Activated naive CD8-positive, alpha-beta T cell treated with anti-CD3 and anti-CD28 coated beads, Interleukin-2, amount 50 U/mL, for 16 hours (primary cell): ENCODE measurements around the gene EPN1.

Experiments
- DNase-seq: peaks from one replicate; pipeline ENCODE4 v3.0.0-alpha.2; 2020; ENCODE audit warnings: low read depth, low spot score

The EPN1 gene

GRCh38 chr19:55660991-55661390, 14.0 kb upstream of the EPN1 start:
- no peak for DNase-seq

DNA sequence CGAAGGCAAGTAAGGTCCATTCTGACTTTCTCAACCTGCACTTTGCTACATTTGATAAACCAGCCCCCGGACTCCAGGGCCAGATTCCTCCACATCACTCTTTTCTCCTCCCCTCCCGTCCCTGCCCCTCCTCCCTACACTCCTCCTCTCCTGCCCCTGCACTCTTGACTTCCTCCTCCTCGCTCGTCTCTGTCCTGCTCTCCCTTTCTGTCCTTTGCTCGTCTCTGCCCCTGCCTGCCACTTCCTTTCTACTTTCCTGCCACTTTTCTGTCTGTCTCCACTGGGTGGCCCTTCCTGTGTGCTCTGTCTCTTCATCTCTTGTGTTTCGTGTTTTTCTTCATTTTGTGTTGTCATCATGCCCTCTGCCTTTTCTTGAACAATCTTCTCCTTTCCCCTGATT, 13.2 kb upstream of the EPN1 start:
- DNase-seq: no peak

- no peak for DNase-seq
These were observed 11.0 kb upstream of the EPN1 start for GRCh38 chr19:55663846-55664536.

- DNase-seq: no peak
These were observed 8.6 kb upstream of the EPN1 start for GRCh38 chr19:55666343-55667005.

DNA sequence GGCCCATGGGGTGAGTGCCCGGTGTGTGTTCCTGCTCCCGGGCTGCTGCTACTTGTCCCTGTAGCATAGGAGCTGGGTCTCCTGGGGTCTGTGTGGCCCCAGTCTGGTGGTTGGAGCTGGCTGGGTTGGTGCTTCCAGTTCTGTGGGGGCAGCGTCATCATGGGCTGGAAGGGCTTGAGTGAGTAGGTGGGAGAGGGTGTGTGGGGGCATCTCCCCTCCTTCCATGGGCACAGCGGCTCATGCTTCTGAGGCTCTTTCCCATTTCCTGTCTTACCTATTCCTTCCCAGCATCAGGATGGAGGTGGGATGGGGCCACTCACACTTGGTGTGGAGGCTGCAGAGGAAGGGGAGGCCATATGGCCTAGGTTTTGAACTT, 8.0 kb upstream of the EPN1 start:
- no peak for DNase-seq

GRCh38 chr19:55667511-55667910, 7.5 kb upstream of the EPN1 start:
- no peak for DNase-seq

DNA sequence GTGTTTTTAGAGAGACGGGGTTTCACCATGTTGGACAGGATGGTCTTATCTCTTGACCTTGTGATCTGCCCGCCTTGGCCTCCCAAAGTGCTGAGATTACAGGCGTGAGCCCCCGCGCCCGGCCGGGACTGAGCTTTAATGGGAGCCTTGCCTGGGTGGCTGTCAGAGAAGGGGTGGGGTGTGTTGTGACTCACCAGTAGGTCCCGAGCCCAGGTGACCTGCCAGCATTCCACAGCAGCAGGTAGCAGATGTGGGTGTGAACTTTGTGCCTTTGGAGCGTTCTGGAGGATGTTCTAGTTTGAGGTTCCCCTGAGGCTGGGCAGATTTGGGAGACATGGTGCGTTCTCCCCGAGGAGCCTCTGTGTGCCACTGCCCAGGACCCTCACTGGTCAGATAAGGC, 7.1 kb upstream of the EPN1 start:
- DNase-seq: no peak

DNA sequence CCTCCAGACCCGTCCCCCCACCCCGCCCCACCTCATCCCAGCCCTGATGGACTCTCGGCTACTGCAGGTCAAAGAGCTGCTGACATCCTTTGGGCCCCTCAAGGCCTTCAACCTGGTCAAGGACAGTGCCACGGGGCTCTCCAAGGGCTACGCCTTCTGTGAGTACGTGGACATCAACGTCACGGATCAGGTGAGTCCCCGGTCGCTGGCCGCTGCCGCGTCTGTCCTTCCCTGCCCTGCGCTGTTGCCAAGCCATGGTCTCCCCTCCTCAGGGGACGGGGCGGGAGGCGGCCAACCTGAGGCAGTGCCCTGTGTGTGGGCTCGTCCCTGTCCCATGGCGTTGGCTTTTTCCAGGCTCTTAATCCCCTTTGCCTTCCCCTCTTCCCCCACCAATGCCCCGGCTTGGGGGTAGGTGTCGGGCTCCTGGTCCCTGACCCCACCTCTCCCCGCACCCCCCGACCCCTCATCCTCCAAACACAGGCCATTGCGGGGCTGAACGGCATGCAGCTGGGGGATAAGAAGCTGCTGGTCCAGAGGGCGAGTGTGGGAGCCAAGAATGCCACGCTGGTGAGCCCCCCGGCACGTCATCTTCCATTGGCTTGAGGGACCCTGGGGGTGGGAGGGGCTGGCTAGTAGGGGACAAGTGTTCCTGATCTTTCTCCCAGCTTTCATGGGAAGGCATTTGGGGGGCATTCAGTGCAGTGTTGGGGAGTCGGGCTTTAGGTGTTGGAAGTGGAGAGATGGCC, 6.2 kb upstream of the EPN1 start:
- no peak for DNase-seq

GRCh38 chr19:55669418-55670279, 5.4 kb upstream of the EPN1 start:
- DNase-seq: no peak

DNA sequence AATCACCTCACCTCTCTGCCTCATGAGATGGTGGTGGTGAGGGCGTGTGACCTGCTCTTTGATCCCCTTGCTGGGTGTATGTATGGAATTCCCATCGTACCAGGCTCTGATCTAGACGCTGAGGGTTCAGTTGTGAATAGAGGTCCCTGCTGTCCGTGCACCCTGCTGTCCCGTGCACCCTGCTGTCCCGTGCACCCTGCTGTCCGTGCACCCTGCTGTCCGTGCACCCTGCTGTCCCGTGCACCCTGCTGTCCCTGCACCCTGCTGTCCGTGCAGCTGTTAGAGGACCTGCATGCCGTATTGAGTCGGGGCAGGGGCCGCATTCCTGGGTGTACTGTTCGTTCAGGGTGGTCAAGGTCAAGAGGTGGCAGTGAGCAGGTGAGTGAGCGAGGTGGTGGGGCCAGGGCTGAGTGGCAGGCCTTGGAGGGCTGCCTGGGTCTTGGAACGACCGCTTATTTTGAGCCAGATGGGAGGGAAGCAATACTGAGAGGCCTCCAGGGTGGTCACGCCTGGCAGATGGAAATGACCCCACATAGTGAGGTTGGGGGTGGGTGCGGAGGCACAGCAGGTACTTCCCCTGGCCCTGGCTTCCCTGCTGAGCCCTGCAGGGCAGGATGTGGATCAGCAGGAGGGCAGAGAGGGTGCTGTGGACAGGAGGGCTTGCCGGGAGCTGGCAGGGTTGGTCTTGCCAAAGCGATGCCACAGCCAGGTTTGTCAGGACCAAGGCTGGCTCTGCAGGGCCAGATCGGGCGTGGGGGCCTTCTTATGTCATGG, 4.6 kb upstream of the EPN1 start:
- no peak for DNase-seq

DNA sequence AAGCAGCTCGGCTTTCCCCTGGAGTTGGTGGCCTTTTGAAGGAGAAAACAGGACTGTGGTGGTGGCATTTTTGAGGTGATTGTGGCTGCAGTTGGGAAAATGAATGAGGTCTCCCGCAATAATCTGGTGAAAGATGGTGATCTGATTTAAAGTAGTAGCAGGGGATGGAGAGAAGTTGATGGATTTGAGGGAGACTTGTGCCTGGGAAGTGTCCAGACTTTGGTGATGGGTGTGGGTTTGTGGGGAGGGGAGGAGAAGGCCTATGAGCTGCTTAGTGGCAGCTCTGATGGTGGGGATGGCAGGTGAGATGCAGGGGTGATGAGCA, 4.0 kb upstream of the EPN1 start:
- DNase-seq: no peak

- DNase-seq: no peak
These were observed 2.6 kb upstream of the EPN1 start for GRCh38 chr19:55672418-55672817.

DNA sequence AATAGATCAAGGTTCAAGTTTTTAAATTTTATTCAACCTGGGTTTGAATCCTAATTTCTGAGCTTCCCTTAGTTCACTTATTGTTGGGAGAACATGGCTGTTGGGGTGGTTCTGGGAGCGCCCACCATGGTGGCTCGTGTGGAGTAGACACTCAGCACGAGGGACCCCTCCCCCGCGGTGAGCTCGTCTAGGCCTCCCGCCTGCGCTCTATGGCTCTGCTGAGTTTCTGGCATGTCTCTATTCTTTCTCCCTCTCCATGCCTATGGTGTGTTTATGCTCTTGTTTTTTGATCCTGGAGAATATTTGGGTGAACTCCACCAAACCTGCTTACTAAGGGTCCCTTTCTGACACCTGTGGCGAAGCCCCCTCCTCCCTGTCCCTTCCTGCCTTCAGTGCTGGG, 1.6 kb upstream of the EPN1 start:
- DNase-seq: no peak

GRCh38 chr19:55673889-55674288, 1.1 kb upstream of the EPN1 start:
- no peak for DNase-seq

- no peak for DNase-seq
These were observed 576 bp upstream of the EPN1 start for GRCh38 chr19:55674459-55674840.

DNA sequence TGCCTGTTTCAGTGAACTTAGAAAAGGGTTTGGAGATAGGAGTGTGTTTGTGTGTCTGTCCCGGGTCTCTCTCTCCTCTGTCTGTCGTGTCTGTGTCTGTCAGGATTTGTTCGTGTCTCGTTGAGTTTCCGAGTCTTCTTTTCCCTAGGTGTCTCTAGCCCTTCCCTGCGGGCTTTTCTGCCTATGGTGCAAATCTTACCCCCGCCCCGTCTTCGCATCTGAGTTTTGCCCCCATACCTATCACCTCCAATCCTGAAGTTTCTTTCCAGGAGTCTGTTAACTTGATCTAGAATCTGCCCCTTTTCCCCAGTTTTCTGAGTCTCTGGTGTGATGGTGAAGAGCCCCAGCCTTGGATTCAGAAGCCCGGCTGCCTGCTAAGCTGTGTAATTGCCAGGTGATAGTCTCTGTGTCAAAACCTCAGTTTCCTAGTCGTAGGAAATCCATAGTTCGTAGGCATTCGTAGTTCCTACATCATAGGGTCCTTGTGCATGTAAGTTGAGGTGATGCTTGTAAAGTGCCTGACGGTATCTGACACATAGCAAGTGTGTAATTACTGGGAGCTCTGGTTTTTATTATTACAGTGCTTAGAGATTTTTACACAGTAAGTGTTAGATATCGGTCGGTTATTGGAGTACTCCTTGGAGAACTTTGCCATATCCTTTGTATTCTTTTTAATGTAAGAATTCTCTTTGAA, 782 bp downstream of the EPN1 start:
- DNase-seq: no peak

DNA sequence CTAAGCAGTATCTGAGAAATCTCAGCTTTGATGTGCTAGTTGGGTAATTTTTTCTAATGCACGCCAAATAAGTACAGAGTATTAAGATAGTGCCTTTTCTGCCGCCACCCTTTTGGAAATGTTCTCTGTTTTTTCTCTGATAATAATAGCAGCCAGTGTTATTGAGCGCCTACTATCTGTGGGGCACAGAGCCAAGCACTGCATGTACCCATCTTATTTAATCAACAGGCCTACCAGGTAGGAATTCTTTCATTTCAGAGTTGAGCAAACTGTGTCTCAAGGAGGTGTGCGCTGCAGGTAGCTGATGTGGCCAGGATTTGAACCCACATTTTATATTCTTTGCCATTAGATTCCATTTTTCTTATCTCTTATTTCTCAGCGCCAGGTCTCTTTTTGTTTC, 1.4 kb downstream of the EPN1 start:
- no peak for DNase-seq

GRCh38 chr19:55676889-55677505, 2.0 kb downstream of the EPN1 start:
- no peak for DNase-seq

DNA sequence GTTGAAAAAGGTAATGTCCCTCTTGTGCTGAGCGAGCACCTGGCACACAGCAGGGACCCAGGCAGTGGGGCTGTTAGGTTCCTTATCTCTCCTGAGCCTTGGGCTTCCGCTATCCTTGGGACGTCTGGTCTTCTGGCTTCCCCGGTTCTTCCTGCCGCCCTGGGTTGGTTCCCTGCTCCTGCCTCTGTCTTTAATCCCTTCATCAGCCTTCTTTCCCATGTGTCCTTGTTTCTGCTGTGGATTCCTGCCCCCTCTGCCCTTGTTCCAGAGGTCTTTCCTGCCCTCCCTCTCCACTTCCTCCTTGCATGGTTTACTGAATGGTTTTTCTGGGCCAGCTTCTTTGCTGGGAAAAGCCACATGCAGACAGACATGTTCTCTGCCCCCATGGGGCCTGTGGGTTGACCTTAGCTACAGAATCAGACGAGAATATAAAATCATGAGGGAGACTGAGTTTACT, 2.6 kb downstream of the EPN1 start:
- DNase-seq: no peak

DNA sequence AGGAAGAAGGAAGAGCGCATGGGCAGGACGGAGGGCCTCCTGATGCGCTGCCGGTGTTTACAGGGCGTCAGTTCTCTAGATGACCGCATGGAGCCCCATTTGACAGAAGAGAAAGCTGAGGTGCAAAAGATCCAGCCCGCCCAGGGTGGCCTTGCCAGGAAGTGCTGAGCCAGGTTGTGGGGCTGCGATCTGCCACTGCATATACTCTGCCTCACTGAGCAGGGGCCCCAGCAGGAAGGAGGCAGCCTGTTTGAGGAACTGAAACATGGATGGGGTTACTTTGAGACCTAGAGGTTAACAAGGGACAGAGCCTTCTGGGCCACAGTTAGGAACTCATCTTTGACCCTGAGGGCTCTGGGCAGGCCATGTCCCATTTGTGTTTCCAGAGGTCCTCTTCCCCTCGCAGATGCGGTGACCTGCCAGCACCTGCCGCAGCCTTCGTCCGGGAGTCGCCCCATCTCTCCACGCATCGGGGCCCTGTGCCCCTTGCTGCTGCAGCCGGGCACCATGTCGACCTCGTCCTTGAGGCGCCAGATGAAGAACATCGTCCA, 3.2 kb downstream of the EPN1 start:
- no peak for DNase-seq
